GM12872 (cell line): ENCODE data around the gene GTF2F2.

ENCODE experiments used
- TF ChIP-seq, protein P1 (sequence below): IDR thresholded peaks from 3 replicates; pipeline ENCODE4 v1.5.1; 2011; ENCODE audit warnings: low read depth, mild to moderate bottlenecking, low read length, moderate library complexity; ENCODE audit not compliant: insufficient read depth

GTF2F2 gene

DNA sequence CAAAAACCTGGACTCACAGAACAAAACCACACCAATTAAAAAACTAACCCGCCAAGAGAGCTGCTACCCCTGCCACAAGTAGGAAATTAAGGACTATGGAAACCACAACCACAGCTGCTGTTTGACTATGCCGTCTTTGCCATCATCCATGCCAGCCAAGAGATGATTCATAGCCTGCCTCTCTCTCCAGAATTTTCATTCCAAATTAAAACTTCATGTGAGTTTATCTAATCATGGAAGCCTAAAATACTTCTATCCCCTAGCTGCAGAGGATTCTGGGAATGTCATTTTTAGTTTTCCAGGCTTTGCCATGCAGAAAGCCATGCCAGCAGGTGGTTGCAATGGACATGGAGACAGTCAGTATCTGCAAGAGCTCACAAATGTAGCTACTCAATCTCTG is 27.6 kb upstream of the GTF2F2 start:
- TF ChIP-seq, protein P1, sequence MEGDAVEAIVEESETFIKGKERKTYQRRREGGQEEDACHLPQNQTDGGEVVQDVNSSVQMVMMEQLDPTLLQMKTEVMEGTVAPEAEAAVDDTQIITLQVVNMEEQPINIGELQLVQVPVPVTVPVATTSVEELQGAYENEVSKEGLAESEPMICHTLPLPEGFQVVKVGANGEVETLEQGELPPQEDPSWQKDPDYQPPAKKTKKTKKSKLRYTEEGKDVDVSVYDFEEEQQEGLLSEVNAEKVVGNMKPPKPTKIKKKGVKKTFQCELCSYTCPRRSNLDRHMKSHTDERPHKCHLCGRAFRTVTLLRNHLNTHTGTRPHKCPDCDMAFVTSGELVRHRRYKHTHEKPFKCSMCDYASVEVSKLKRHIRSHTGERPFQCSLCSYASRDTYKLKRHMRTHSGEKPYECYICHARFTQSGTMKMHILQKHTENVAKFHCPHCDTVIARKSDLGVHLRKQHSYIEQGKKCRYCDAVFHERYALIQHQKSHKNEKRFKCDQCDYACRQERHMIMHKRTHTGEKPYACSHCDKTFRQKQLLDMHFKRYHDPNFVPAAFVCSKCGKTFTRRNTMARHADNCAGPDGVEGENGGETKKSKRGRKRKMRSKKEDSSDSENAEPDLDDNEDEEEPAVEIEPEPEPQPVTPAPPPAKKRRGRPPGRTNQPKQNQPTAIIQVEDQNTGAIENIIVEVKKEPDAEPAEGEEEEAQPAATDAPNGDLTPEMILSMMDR = no peak

DNA sequence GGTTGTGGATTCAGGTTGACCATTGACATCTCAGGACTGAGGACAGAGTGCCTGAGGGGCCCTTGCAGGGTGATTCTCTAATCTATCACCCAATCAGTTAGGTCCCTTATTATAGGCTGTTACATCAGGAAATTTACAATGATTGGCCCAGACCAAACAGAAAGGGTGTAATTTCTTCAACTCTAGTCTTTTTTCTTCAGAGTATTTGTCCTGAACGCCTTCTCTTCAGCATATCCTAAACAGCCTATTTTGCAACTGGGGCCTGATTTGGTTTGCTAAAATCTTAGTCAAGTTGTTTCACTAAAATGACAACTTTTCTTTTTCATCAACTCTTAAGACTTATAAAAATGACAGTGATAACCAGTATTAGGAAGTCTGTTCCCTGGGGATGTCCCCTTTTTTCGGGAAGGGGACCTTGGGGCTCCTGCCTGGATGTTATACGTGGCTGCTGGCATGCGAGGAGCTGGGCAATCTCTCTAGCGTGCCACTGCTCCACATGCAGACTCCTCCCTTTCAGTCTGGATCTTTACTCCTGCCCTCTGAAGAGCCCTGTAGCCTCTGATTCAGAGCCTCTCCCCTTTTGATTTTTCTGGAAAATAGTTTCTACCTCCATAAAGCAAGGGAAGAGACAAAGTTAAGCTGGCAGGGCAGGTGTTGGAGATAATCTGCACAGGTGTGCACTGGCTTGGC is 19.6 kb upstream of the GTF2F2 start:
- TF ChIP-seq, protein P1 = no peak

DNA sequence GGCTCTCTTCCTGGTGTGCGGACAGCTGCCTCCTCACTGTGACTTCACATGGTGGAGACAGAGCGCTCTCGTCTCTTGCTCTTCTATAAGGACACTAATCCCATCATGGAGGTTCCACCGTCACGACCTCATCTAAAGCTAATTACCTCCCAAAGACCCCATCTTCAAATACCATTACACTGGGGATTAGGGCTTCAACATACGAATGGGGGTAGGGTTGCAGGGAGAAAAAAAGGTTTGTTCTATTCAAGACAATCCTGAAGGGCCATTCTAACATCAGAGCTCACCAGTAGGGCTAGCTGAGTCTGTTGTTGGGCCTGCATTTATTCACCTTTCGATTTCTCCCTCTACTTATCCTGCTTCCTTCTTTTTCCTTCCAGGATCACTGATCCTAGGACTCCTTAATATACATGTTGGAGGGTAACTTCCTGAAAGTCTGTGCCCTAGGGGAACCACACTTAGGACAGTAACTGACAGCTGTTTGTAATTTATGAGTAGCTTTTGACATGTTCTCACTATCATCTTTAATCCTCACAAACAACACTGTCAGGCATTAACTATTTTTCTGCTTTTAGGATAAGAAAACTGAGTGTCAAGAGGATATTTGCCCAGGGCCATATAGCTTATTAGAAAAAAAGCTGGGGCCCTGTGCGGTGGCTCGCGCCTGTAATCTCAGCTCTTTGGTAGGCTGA is 18.8 kb upstream of the GTF2F2 start:
- TF ChIP-seq, protein P1 = no peak

DNA sequence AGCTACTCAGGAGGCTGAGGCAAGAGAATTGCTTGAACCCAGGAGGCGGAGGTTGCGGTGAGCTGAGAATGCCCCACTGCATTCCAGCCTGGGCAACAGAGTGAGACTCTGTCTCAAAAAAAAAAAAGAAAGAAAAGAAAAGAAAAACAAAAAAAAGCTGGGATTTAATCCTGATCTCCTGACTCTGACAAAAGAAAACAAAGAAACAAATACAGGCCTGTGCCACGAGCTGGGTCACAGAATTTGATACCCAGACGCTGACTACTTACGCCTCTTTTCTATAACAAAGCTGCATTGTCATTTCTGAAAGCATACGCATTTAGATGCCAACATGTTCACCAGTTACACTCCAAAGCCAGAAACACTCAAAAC is 18.2 kb upstream of the GTF2F2 start:
- TF ChIP-seq, protein P1 = no peak

DNA sequence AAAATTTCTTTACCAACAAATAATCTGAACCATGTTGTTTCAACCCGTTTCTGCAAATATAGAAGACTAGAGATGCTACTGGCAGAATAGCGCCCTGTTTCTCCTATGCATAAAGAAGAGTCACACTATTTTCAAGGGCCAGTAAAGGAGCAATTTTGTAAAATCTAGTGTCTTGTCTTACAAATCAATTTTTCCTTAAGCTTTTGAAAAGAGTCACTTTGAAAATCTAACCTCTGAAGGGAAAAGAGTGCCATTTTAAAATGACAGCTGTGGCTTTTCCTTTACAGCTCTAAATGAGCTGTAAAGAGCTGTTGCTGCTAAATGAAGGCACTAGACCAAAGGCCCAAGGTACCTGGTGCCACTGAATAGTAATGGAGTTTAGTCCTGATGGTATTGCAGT is 16.9 kb upstream of the GTF2F2 start:
- TF ChIP-seq, protein P1 = no peak

DNA sequence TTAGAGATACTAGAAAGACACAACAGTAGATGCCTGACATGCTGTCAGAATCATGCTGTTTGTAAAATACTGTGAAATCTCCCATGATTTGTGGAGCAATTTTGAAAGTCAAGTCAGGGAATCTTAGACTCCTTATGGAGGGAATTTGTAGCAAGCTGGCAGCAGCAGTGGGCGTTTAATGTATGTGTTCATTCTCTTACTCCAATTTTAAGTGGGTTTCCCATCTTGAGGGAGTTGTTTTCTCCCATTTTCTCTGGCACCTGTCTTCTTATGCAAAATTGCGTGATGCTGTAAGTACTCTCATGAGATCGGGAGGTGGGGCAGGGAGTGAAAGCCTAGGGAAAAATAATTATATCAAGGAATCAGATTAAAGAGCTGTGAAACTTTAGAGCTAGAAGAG is 16.0 kb upstream of the GTF2F2 start:
- TF ChIP-seq, protein P1 = no peak

DNA sequence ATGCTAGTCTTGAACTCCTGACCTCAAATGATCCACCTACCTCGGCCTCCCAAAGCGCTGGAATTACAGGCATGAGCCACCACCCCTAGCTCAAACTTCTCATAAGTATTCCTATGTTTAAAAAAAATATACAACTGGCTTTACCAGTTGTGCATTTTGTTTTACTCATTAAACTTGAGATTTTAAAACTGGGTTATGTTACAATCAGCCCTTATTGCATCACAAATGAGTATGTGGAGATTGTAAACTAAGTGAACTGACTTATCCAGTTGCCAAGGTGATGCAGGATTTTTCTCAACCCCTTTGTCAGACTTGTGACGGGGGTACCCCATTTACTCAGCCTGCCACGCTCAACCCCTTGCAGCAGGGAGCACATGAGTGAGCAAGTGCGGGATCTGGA is 14.4 kb upstream of the GTF2F2 start:
- TF ChIP-seq, protein P1 = no peak
